Right lobe of liver (tissue), 4 donors: Measurements from ENCODE around the gene PLA2G4C.

ENCODE experiments used
- POLR2A ChIP-seq: fragments of 450-650 bp; IDR thresholded peaks from one replicate; pipeline ENCODE4 v1.6.1; 2017; ENCODE audit warnings: antibody characterized with exemption, mild to moderate bottlenecking
- TF ChIP-seq, protein P1 (sequence below), 4 donors: fragments of 200-600 bp in 3 of 4; fragments of 450-650 bp in 1 of 4; IDR thresholded peaks; one replicate each; pipeline versions ENCODE4 v1.5.1 to v1.8.0; 2016 to 2022; ENCODE audit warnings: antibody characterized with exemption in 4 of 4, mild to moderate bottlenecking in 2 of 4
- donor health status: DM: no; HTN: no; CAD: no.
- donor health status: DM: no; HTN: no; CAD: no.
- donor health status: DM: no; HTN: yes; CAD: no.

DNA sequence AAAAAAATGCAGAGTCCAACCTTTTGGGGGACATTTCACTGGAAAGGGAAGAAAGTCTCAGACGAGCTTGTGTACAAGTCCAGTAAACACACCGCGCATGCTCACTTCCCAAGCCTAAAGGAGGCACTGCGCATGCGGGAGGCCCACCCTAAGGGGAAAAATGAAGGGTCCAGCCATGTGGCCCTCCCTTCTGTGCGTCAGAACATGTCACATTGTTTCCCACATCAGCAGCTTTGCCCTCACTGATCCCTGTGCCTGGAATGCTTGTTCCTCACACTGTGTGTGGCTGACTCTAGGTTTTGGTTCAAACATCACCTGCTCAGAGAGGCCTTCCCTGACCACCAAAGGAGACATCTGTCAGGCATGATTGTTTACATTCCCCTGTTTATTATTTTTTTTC, 111.8 kb downstream of the PLA2G4C start:
- no peak for TF ChIP-seq POLR2A
- TF ChIP-seq, protein P1, sequence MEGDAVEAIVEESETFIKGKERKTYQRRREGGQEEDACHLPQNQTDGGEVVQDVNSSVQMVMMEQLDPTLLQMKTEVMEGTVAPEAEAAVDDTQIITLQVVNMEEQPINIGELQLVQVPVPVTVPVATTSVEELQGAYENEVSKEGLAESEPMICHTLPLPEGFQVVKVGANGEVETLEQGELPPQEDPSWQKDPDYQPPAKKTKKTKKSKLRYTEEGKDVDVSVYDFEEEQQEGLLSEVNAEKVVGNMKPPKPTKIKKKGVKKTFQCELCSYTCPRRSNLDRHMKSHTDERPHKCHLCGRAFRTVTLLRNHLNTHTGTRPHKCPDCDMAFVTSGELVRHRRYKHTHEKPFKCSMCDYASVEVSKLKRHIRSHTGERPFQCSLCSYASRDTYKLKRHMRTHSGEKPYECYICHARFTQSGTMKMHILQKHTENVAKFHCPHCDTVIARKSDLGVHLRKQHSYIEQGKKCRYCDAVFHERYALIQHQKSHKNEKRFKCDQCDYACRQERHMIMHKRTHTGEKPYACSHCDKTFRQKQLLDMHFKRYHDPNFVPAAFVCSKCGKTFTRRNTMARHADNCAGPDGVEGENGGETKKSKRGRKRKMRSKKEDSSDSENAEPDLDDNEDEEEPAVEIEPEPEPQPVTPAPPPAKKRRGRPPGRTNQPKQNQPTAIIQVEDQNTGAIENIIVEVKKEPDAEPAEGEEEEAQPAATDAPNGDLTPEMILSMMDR (IDR thresholded peaks at IDR 0.05): no peak
